GM18867 (cell line): ENCODE data around the gene FRMD1.

Experiments used
- ATAC-seq: cut with Tn5 transposase; IDR thresholded peaks from one replicate; pipeline ENCODE4 v1.9.1; 2021; ENCODE audit warnings: mild to moderate bottlenecking, moderate library complexity; ENCODE audit not compliant: unreplicated experiment

FRMD1 gene

GRCh38 chr6:168013250-168013915 lies 65.6 kb downstream of the FRMD1 start:
- no peak for ATAC-seq

GRCh38 chr6:168012431-168013249 lies 66.4 kb downstream of the FRMD1 start:
- ATAC-seq, result no peak

DNA sequence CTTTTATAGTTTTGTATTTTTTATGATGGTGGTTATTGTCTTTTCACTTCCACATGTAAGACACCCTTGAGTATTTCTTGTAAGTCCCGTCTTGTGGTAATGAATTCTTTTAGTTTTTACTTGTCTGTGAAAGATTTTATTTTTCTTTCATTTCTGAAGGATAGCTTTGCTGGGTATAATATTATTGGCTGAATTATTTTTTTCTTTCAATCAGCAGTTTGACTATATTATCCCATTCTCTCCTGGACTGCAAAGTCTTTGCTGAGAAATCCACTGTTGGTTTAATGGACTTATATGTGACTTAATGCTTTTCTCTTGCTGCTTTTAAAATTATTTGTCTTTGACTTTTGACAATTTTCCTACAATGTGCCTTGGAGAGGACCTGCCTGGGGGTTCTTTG lies 67.7 kb downstream of the FRMD1 start:
- ATAC-seq, result no peak

- no peak for ATAC-seq
These were observed 69.7 kb downstream of the FRMD1 start for GRCh38 chr6:168009331-168009730.

- no peak for ATAC-seq
These were observed 71.2 kb downstream of the FRMD1 start for GRCh38 chr6:168007592-168008338.

GRCh38 chr6:168005796-168006195 lies 73.2 kb downstream of the FRMD1 start:
- ATAC-seq, result no peak

- no peak for ATAC-seq
These were observed 74.1 kb downstream of the FRMD1 start for GRCh38 chr6:168004945-168005344.

DNA sequence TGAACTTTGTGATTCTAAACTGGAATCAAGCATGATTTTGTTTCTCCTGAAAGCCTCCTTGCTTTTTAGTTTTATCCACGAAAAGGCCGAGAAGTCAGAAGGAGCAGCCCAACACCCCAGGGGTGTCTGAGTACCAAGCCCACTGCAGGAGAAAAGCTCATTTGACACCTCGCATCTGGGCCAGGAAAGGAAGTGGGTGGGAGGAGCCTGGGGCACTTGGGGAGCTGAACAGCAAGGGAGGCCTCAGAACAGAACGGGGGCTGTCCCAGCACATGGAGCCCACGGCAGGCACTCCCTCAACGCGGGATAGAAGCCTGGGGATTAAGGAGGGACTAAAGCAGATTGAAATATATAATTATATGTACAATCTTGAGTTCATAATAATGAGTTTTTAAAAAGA lies 75.0 kb downstream of the FRMD1 start:
- no peak for ATAC-seq
